Pancreas (tissue), 10 donors: ENCODE results near the gene MYCBPAP. TPM values are rescaled to one million over a fixed set of nuclear protein-coding genes. Genes with fewer than 3 reads are reported as not detected.

Source experiments
- ATAC-seq, 4 donors: fragments of 200-7000 bp; cut with Tn5 transposase; one replicate each; pipeline versions ENCODE4 v1.8.0 to v1.9.1; 2020; ENCODE audit warnings: mild to moderate bottlenecking in 4 of 4, moderate library complexity in 4 of 4
- DNase-seq, 6 donors: peaks; one replicate each; pipeline ENCODE4 v3.0.0-alpha.2; 2020
- FAIRE-seq: peaks from 2 replicates; lab custom pipeline; 2012; peaks lifted over from hg19 to GRCh38; lab: Jason Lieb, UNC
- H3K27ac ChIP-seq, 4 donors: fragments of 200-600 bp; sonication (generic); 1 replicate in 3 of 4; 2 replicates in 1 of 4; pipeline versions ENCODE4 v1.5.0 to v1.8.0; 2020
- H3K27me3 ChIP-seq, 4 donors: fragments of 200-600 bp; one replicate each; pipeline ENCODE4 v1.8.0; 2021
- H3K36me3 ChIP-seq, 3 donors: fragments of 200-600 bp; sonication (generic) in 1 of 3; one replicate each; pipeline versions ENCODE4 v1.5.0 to v1.8.0; 2020 to 2021
- H3K4me1 ChIP-seq, 3 donors: fragments of 200-600 bp; one replicate each; pipeline ENCODE4 v1.8.0; 2021
- H3K4me3 ChIP-seq, 4 donors: fragments of 200-600 bp; sonication (generic) in 2 of 4; one replicate each; pipeline versions ENCODE4 v1.5.0 to v1.8.0; 2020 to 2021
- H3K9me3 ChIP-seq, 4 donors: fragments of 200-600 bp; one replicate each; pipeline ENCODE4 v1.8.0; 2021
- CTCF ChIP-seq, 4 donors: fragments of 200-600 bp; sonication (generic) in 3 of 4; IDR thresholded peaks; one replicate each; pipeline versions ENCODE4 v1.5.0 to v1.8.0; 2021; ENCODE audit warnings: antibody characterized with exemption in 4 of 4
- WGBS, 2 donors: extraction: QIAGEN DNeasy Blood & Tissue Kit; methylation state at CpG; one replicate each; pipeline ENCODE4 v1.1.7; 2013; 5-methylcytosine and 5-hydroxymethylcytosine counted together
- intact Hi-C, 3 donors: fragments of 100-400 bp; cut with DNase I; formaldehyde crosslinking; loops; one replicate each; pipeline versions ENCODE4 v1.11.1 to v1.14.2; 2022
- polyA plus RNA-seq, 2 donors: library from polyadenylated mRNA; stranded (reverse); fragments of 200-250 nt; gene quantifications; one replicate each; pipeline ENCODE4 v1.2.3, GENCODE V29; 2013
- total RNA-seq, 6 donors: library from RNA; stranded (reverse); fragmentation: NEBNext Ultra II Directional in 4 of 6; extraction: Animal tissue kit (Norgen Biotek cat#: 25700) in 4 of 6; gene quantifications; one replicate each; pipeline versions ENCODE4 v1.2.1 to v1.2.4, GENCODE V29; 2021 to 2023
- donor health status: healthy with polysubstance abuse.
- donor health status: DM: no; HTN: no; CAD: no; lungs with moderate emphysema.
- donor health status: DM: no; HTN: no; CAD: no.
- donor health status: control.
- donor health status: control.
- donor health status: Bipolar disorder and iron deficiency.
- donor health status: DM: yes; HTN: yes; CAD: no.
- donor health status: DM: no; HTN: no; CAD: no.
- donor health status: DM: no; HTN: no; CAD: no.
- donor health status: DM: yes; HTN: yes; CAD: no.

The MYCBPAP gene
- total and polyA plus RNA-seq, 8 donors: 0.43 to 1.7 (median 1.0) TPM

GRCh38 chr17:50542795-50543774, 34.8 kb downstream of the MYCBPAP start:
- no peaks in the 10 kb centered on the region for H3K9me3 ChIP-seq
- peaks cover 18 to 26% (median 24%) of the 10 kb centered on the region in 3 donors for H3K4me1 ChIP-seq
- DNase-seq: peak; percentile 75 to 96 (median 94)
- TF ChIP-seq CTCF (IDR thresholded peaks at IDR 0.05): no peak
- no peak for FAIRE-seq
- 25 to 30% methylated on average over 16 of the region's 16 CpGs for WGBS, 2 donors
- H3K27ac ChIP-seq: peak overlapping the region; percentile 68 to 84 (median 74)
- intact Hi-C loops: loop anchor here in 1 of 3 donors (10.0 kb wide), 1 partner anchor 302 kb away; no protein-coding TSS in a partner anchor
- H3K36me3 ChIP-seq: peaks cover 0 to 18% (median 2%) of the 10 kb centered on the region in 3 donors
- no peaks in the 10 kb centered on the region for H3K27me3 ChIP-seq
- ATAC-seq: peak; percentile 75 to 77 (median 76)
- peak overlapping the region in 2 of 4 donors; percentile 39 to 54 for H3K4me3 ChIP-seq

- Histone ChIP-seq H3K4me3 (no peak overlapping the region), H3K9me3 (no peaks in the 10 kb centered on the region), H3K27me3 (no peaks in the 10 kb centered on the region), H3K36me3 (peaks cover 0 to 3% (median 0%) of the 10 kb centered on the region in 3 donors), H3K4me1 (peaks cover 18 to 26% (median 24%) of the 10 kb centered on the region in 3 donors), H3K27ac (no peak overlapping the region)
- no peak for ATAC-seq
- no peak for FAIRE-seq
- DNase-seq: no peak
- intact Hi-C loops: loop anchor here in 1 of 3 donors (10.0 kb wide), 1 partner anchor 300 kb away; no protein-coding TSS in a partner anchor
- WGBS, 2 donors: 75 to 86% methylated on average over 7 of the region's 7 CpGs
- TF ChIP-seq CTCF (IDR thresholded peaks at IDR 0.05): no peak
Measured at GRCh38 chr17:50544516-50544915, 36.3 kb downstream of the MYCBPAP start.

GRCh38 chr17:50545311-50545710, 37.1 kb downstream of the MYCBPAP start:
- no peak overlapping the region for H3K27ac ChIP-seq
- no peaks in the 10 kb centered on the region for H3K36me3 ChIP-seq
- DNase-seq (no peak), FAIRE-seq (no peak), ATAC-seq (no peak)
- no peaks in the 10 kb centered on the region for H3K9me3 ChIP-seq
- H3K4me3 ChIP-seq: no peak overlapping the region
- intact Hi-C loops: loop anchor here in 2 of 3 donors (5.0 to 10.0 kb wide), 4 partner anchors 77 to 299 kb away; no protein-coding TSS in a partner anchor
- 46 to 62% methylated on average over 8 of the region's 8 CpGs for WGBS, 2 donors
- H3K4me1 ChIP-seq: peaks cover 18 to 26% (median 24%) of the 10 kb centered on the region in 3 donors
- H3K27me3 ChIP-seq: no peaks in the 10 kb centered on the region
- no peak for TF ChIP-seq CTCF (IDR thresholded peaks at IDR 0.05)

- DNase-seq: no peak
- no peak for TF ChIP-seq CTCF (IDR thresholded peaks at IDR 0.05)
- intact Hi-C loops: loop anchor here in 2 of 3 donors (5.0 to 10.0 kb wide), 4 partner anchors 76 to 298 kb away; no protein-coding TSS in a partner anchor
- Histone ChIP-seq H3K27me3 (no peaks in the 10 kb centered on the region), H3K36me3 (peaks cover 0 to 1% (median 0%) of the 10 kb centered on the region in 3 donors), H3K9me3 (no peaks in the 10 kb centered on the region), H3K27ac (peak overlapping the region in 1 of 4 donors; percentile 65), H3K4me3 (peak overlapping the region in 2 of 4 donors; percentile 57 to 74), H3K4me1 (peaks cover 9 to 20% (median 17%) of the 10 kb centered on the region in 3 donors)
- WGBS, 2 donors: 41 to 47% methylated on average over 4 of the region's 4 CpGs
- no peak for ATAC-seq
- FAIRE-seq: no peak
Measured at GRCh38 chr17:50546701-50547034, 38.4 kb downstream of the MYCBPAP start.
